Kidney capillary endothelial cell (primary cell): ENCODE measurements around the gene VGLL4.

Experiments used
- DNase-seq: peaks from one replicate; pipeline ENCODE4 v3.0.0-alpha.2; 2018; ENCODE audit warnings: low spot score

VGLL4 gene

DNA sequence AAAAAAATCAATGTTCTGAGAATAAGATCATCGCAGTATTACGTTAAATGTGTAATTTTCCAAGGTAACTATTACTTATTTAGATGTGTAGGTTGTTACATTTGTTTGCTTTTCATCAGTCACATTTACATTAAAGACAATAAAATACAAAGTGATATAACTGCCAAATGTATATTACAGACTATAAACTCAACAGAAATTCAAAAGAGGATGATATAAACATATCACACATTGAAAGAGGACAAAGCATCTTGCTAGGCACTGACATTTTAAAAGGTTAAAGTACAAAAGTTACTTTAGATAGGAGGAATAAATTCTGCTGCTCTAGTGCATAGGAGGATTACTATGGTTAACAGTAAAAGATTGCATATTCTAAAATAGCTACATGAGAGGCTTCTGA lies 16.1 kb downstream of the VGLL4 start:
- no peak for DNase-seq

DNA sequence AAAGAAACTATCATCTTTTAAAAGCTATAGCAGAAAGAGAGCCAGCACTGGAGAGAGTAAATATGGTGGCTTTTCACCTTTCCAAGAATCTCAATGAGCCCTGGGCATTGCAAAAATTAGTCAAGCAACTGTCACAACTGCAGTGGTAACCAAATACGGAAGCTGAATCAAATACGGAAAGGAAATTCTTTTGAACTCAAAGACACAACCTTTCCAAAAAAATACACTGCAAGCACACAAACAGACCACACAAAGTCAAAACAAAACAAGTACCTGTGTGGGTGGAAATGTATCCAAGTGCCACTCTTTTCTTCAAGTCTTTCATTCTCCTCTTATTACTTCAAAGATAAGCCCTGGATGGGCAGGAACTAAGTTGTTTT lies 17.6 kb downstream of the VGLL4 start:
- no peak for DNase-seq

DNA sequence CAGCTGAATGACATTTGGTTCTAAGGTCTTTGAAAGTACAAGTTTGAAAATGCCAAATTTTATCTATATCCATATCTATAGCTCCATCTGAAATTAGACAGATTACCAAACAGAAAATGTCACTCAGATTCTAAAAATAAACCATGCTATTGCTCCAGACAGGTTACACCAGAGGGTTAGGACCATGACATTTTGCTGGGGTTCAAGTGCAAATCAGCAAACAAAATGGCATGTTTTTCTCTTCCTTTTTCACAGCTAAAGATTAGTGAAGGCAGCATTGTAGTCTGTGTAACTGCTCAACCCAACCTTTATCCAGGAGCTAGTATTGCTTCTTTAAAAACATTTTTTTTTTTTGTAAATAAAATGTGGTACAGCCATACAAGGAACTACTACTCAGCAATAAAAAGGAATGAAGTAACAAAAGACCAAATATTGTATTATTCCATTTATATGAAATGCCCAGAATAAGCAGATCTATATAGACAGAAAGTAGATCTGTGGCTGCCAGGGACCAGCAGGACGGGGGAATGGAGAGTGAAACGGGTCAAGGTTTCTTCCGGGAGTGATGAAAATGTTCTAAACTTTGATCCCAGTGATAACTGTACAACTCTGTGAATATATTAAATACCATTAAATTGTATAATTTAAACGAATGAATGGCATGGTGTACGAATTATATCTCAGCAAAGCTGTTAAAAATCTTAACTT lies 18.2 kb downstream of the VGLL4 start:
- DNase-seq, result no peak

DNA sequence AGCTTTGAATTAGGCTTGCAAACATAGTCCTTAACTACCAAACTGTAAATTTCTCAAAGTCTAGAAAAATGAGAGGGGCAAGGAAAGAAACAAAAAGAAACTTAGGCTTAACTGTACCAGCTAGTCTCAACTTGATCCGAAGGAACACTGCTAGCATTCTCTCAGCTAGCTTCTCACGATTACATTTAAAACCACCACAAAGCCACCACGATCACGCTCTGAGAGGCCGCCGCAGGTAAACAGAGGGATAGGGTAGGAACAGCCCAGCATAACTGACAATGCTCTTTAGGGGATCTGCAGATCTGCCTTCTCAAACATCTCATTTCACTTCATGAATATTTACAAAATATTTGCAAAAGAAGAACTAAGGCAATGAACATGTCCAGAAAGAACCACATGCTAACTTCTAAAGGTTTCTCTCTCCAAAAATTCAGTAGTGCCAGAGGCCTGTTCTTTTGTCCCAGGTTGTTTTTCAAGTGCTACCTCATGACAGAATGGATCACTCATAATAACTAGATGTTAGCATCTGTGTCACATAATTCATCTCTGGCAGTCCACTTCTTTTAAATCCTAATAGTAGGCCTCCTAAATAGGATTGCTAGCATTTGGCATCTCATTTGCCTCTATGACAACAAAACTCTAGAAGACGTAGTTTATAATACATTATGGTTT lies 18.9 kb downstream of the VGLL4 start:
- no peak for DNase-seq

GRCh38 chr3:11624161-11624560 lies 19.6 kb downstream of the VGLL4 start:
- DNase-seq, result peak; percentile 62

DNA sequence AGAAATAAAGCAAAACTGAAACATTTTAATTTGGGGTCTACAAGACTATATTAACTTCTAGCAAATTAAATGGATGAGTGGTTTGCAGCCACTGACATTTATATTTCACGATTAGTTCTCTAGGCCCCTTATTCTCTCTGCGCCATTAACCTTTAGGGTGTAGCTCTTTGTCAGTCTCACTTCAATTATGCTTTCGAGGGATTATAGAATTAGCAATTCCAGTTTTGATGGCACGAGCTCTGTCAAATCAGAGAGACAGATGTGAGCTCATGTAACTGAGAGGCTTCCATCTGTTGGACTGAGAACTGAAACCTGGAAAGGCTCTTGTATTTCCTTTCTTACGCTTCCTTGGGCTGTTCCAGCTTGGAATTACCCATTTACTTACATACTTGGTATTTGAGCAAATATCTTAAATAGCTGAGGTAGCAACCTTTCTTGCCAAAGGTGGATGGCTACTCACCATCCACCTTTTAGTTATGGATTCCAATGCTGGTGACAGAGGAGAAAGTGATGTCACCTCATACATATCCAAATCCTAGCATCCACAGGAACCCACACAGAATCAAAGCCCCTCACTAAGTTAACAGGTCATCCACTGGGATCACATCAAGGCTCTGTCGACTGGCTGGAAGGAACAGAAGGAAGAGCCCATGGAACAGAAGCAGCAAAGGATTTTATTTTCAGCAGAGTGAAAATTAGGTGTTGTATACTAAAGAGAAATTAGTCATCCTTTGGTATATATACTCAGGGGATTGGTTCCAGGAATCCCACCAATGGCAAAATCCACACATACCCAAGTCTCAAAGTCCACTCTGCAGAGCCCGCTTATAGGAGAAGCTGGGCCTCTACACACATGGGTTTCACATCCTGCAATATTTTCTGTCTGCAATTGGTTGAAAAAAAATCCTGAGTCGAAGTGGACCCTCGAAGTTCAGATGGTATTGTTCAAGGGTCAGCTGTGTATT lies 20.8 kb downstream of the VGLL4 start:
- DNase-seq, result no peak

DNA sequence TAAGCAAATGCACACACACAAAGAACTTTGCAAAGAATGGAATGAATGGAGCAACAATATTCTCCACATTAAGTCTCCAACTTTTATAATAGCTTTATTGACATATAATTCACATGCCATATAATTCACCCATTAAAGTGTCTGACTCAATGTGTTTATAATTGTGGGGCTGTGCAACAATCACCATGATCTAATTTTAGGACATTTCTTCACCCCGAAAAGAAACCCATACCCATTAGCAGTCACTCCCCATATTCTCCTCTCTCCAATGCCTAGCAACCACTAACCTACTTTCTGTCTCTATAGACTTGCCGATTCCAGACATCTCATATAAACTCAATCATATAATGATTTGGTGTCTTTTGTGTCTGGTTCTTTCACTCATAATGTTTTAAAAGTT lies 22.6 kb downstream of the VGLL4 start:
- no peak for DNase-seq

- DNase-seq, result no peak
Observed at GRCh38 chr3:11619946-11620652, 23.6 kb downstream of the VGLL4 start.

DNA sequence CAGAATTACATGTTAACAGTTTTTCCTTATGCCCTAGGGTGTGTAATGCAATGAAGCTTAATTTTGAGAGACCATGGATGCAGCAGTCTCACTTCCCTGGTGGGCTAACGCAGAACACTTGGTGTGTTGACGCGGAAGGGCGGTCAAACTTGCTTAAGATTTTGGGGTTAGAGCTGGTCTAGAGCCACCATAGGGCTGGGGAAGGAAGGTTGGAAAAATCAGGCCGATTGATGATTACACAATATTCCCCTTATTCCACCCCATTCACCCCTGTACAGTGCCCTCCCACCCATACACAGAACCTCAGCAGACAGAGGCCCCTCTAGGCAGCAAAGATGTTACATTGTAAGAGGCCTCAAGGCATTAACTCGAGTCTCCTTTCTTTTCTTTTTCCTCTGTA lies 24.3 kb downstream of the VGLL4 start:
- no peak for DNase-seq

DNA sequence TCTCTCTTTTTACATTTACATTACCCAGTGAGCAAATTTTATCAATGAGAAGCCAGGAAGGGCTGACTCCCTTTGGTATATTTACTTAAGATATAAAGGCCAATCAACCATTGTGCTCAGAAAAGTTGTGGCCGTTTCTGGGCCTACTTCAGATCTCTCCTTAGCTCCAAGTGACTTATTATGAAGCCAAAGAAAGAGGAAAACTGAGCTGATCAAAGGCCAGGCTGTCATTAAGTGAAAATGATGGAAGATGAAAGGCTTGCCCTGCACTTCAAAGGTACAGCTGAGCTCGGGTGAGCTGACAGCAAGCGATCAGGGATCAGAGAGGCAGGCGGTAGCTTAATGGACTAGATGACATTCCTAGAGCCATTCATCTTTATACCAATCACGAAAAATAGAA lies 24.8 kb downstream of the VGLL4 start:
- DNase-seq, result no peak

DNA sequence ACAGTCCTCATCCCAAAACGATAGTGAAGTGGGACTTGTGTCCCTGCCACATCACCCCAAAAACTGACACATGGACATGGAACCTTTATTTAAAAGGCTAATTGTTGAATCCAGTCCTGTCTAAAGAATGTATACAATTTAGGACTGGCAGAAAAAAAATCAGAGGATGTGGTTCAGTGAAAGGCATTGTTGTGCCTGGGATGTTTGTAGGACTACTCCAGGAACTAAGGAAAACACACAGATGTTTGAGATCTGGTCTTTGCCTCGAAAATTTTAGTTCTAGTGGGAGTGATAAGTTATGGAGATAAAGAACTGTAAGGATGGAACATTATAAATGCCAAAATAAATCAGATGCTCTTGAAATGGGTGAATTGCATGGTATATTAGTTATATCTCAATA lies 27.2 kb downstream of the VGLL4 start:
- no peak for DNase-seq

DNA sequence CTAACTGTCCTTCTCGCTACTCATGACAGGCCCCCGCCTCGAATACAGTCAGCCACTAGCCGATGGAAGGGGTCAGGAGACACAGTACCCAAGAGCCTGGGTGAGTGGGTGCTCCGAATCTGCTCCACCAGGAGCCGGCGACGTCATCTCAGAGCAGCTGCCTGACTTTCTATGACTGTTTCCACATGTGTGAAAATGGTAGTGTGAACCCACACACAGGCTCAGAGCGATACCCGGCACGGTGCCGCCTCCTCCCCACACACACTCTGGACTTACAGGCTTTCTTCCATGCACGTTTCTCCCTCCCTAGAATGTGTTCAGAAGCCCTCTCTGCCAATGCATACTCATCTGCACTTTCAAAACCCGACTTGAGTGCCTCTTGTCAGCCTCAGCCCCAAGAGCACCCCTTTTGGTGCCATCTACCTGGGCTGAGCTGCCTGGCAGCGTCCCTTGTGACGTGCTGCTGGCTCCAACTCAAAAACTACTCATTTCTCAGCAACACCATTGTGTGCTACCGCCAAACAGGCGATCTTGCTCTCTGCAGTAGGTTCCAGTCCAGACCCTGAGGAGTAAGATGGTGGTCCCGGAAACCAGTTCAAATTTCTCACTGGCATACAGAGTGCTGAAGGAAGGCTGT lies 29.7 kb downstream of the VGLL4 start:
- no peak for DNase-seq

DNA sequence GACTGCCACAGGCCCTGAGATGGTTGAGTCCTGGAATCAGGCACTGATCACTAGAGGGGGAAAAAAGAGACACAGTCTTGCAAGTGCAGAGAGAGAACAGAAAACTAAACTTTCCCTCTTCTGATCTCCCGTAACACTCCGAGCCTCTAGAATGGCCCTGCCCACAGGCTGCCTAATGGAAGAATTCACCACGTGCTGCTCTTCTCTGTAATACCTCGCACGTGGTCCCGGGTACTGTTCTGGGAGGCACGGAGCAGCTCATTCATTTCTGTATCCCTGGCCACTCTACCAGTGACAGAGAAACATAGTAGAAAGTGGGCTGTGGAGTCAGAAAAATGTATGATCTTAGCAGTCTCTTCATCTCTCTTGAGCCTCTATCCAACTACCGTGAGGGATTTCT lies 30.4 kb downstream of the VGLL4 start:
- no peak for DNase-seq

DNA sequence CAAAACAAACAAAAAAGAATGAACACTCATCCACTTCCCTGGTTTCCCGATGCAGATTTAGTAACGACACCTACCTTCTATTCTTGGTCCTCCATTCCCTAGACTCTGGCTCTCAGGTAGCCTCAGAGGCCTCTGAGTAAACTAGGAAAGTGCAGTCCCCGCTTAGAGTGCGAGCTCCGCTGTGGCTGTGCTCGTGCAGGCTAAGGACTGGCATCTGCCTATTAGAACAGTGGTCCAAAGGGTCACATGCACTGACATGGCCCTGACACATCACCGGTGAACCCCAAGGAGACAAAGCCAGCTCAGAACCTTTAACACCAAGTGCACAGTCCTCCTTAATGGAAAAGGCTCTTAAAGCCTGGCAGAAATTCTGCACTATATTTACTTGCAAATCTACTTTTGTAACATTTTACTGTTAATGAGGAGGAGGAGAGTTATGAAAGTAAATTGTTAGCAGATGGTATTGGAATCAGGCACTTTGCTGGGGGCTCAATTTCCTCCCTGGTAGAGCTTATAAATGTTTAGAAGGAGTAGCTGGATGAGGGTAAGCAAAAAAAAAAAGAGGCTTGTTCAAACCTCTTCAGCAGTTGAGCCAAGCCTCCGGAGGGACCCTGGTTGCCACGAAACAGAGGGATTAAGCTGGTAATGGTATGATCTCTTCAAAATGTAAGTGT lies 31.1 kb downstream of the VGLL4 start:
- DNase-seq, result no peak

DNA sequence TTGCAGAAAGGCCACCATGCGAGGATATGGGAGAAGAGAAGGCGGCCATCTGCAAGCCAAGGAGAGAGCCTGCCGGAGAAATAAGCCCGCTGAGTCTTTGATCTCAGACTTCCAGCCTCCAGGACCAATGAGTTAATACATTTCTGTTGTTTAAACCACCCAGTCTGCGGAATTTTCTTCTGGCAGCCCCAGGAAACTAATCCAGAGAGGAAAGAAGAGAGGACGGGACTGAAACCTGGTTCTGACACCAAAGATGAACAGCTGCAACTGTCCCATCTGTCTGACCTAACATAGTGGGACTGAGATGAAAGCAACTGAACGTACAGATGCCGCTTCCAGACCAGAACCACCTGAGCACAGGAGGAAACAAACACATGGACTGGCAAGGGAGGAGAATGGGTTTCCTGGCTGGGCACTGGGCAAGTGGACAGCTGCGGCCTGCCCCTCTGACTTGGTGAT lies 32.3 kb downstream of the VGLL4 start:
- DNase-seq, result no peak

DNA sequence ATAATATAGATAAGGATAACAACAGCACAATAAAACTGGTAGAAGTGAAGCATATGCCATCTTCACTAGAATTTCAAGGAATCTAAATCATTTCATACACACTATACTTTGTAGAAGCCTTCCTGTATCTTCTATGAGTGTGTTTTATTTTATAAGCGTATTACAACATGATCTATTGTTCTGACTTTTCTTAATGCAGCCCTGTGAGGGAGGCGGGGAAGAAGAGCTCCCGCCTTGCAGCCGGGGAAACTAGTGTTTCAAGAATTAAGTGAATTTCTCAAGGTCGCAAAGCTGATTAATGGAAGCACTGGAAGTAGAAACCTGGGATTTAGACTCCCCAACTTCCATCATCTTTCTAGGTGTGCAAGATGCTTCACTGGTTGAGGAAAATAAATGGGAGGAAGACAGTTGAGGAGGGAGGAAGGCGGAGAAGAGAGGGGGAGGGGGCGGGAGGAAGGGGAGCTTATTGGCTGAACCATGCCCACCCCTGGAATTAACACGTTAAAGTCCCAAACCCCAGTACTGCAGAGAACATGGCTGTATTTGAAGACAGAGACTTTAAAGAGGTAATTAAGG lies 32.9 kb downstream of the VGLL4 start:
- no peak for DNase-seq

DNA sequence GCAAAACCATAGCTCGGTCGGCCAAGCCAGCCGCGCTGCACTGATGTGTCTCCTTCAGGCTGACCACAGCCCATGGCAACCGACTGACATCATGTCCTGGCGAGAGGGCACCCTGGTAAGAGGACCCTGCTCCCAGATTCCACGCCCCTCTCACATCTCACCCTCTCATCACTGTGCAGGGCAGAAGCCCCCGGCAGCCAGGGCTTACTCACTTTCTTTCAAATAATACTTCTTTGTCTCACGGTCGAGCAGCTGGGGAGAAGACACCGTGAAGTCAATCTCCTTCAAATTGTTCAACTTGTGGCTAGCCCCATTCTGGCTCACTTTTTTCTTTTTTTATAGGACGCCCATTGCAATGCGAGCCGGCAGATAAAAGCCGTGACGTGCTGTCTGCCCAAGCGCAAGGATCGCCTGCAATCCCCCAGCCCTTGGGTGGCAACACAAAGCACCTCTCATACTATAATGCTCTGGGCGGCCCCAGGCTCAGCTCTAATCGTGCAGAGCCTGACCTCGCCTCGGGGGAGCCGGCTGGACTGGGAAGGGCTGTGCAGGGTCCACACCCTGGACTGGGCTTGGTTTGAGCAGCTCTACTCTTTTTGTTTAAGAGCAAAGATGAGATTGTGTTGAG lies 33.6 kb downstream of the VGLL4 start:
- no peak for DNase-seq

- DNase-seq, result no peak
Observed at GRCh38 chr3:11609481-11609880, 34.2 kb downstream of the VGLL4 start.

DNA sequence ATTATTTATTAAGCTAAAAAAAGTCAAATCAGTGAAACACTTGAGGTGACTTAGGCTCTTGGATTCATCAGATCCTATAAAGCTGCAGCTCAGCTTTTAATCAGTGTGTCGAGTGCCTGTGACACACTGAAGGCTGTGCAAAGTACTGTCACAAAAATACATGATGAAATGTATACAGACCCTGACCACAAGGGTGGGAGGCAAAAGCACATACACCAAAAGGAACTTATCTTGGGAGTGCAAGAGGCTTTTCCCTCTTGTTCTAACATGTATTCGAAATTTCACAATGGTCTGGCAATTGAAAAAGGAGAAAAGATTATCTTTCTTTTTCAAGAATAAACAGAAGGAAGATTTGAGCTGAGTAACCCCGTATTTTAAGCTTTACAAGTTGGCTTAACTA lies 35.9 kb downstream of the VGLL4 start:
- no peak for DNase-seq

DNA sequence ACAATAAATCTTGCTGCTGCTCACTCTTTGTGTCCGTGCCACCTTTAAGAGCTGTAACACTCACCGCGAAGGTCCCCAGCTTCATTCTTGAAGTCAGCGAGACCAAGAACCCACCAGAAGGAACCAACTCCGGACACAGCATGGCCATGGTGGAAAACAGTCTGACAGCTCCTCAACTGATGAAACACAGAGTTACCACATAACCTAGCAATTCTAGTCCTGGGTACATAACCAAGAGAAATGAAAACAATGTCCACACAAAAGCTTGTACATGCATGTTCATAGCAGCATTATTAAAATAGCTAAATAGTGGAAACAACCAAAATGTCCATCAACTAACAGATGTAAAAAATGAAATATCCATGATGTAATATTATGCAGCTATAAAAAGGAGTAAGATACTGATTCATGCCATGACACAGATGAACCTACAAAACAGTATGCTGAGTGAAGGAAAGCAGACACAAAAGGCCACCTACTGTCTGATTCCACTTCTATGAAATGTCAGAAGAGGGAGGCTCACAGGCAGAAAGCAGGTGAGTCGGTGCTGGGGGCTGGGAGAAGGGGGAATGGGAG lies 36.8 kb downstream of the VGLL4 start:
- DNase-seq, result no peak
